CD4-positive, alpha-beta T cell treated with Interleukin-6 at 100 ng/mL for 8 hours (primary cell): ENCODE results near the gene ZNF296.

Source experiments
- DNase-seq: peaks from one replicate; pipeline ENCODE4 v3.0.0-alpha.2; 2020; ENCODE audit warnings: mixed read lengths, low spot score

ZNF296 gene

DNA sequence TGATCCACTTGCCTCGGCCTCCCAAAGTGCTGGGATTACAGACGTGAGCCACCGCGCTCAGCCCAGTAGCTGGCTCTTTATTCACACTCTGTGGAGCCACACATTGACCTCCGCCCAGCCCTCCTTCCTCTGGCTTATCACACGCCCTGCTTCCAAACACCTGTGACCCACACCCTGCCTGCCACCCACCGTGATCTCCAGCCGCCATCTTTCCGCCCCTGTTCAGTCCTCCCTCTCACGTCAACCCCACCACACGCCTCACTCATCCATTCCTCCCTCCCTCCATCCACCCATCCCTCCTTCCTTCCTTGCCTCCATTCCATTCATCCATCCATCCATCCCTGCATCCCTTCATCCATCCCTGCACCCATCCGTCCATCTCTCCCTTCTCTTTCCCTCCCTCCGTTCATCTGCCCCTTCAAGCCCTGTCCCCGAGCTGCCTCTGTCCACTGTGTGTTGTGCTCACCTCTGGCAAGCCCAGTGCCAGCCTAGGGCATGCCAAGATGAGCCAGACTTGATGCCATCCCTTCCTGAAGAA, 17.6 kb downstream of the ZNF296 start:
- no peak for DNase-seq

DNA sequence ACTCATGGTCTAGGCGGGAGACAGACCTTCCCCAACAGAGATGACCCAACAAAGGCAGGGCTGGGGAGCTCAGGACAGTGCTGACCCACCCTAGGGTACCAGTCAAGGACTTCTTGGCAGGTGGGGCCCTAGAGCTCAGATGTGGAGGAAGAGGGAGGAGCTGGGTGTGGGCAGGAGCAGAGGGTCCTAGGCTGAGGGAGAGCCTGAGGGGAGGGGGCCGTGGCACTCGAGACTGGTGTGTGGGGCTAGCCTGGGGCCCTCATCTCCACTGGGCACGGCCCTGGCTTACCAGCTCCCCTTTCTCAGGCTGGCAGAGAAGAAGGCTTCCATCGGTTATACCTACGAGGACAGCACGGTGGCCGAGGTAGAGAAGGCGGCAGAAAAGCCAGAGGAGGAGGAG, 18.8 kb downstream of the ZNF296 start:
- no peak for DNase-seq

- no peak for DNase-seq
These were observed 19.4 kb downstream of the ZNF296 start for GRCh38 chr19:45056831-45057230.

GRCh38 chr19:45051929-45052579, 24.2 kb downstream of the ZNF296 start:
- no peak for DNase-seq

- no peak for DNase-seq
These were observed 26.2 kb downstream of the ZNF296 start for GRCh38 chr19:45050036-45050435.

DNA sequence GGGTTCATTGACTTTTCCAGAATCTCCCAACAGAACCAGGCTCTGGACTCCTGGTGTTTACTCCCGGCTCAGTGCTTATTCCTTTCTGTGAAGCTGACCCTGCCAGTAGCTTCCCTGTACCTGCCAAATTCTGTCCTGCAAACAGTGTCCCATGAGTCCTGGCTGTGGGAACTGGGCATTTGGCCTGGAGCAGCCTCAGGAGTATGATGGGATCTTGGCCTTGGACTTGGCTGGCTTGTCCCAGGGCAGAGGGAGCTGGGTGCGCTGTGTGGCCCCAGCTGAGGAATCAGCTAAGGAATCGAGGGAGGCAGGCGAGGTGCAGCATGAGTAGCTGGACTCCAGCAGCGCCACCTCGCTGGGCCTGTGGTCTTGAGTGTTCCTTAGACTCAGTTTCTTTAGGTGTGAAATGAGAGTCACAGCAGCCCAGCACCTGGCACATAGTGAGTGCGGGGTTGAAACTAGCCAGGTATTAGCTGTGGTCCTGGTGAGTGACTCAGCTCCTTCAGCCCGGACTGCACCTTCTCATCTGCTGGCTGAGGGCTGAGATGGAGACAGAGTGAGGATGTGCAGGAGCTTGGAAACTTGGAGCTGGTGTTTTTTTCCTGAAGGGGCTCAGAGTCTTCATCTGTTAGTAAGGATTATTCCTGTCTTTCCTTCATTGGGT, 27.1 kb downstream of the ZNF296 start:
- no peak for DNase-seq

DNA sequence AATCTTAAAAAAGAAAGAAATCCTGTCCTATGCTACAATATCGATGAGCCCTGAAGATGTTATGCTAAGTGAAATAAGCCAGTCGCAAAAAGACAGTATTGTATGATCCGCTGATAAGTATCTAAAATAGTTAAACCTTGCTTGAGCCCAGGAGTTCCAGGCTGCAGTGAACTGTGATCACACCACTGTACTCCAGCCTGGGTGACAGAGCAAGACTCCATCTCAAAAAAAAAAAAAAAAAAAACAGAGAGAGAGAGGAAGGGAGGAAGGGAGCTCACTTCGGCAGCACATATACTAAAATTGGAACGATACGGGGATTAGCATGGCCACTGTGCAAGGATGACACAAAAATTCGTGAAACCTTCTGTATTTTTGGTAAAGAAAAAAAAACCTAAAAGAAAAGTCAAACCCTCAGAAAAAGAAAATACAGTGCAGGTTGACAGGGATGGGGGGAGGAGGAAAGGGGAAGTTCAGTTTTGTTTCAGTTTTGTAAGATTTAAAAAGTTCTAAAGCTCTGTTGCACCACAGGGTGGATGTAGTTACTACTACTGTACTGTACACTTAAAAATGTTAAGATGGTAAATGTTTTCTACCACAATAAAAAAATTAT, 29.0 kb downstream of the ZNF296 start:
- DNase-seq, result no peak

DNA sequence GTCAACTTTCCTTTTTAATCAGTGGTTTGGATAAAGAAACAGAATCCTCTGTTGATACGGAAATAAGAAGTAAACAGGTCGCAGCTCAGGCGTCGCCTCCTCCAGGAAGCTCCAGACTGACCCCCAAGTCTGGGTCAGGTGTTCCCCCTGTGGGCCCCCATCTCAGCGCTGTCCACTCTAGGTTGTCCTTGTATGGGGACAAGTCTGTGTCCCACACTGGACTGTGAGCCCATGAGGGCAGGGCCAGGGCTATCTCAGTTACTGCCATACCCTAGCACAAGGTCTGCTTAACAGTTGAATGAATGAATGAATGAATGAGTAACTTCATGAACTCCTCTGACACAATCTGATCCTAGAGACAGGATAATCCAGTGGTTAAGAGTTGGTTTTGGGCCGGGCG, 29.9 kb downstream of the ZNF296 start:
- DNase-seq, result no peak

GRCh38 chr19:45045671-45046353, 30.5 kb downstream of the ZNF296 start:
- no peak for DNase-seq

DNA sequence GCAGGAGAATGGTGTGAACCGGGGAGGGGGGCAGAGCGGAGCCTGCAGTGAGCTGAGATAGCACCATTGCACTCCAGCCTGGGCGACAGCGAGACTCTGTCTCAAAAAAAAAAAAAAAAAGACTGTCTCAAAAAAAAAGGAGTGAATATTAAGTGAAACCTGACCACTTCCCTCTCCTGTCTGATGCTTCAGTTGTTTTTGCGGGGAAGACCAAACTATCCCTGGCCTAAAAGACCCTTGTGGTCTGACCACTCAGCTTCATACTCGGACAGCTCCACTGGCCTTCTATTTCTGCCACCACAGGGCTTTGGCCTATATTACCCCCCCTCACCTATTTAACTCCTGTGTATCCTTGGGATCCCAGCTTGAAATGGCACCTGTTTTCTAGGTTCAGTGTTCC, 35.2 kb downstream of the ZNF296 start:
- no peak for DNase-seq

GRCh38 chr19:45040059-45040771, 36.1 kb downstream of the ZNF296 start:
- DNase-seq, result no peak

- DNase-seq, result peak; percentile 81
These were observed 37.1 kb downstream of the ZNF296 start, which contains the start of gene CLASRP for GRCh38 chr19:45038931-45039893. CLASRP (plus strand) TSS chr19:45039045; CDS start chr19:45040213, 1,168 bp downstream.

DNA sequence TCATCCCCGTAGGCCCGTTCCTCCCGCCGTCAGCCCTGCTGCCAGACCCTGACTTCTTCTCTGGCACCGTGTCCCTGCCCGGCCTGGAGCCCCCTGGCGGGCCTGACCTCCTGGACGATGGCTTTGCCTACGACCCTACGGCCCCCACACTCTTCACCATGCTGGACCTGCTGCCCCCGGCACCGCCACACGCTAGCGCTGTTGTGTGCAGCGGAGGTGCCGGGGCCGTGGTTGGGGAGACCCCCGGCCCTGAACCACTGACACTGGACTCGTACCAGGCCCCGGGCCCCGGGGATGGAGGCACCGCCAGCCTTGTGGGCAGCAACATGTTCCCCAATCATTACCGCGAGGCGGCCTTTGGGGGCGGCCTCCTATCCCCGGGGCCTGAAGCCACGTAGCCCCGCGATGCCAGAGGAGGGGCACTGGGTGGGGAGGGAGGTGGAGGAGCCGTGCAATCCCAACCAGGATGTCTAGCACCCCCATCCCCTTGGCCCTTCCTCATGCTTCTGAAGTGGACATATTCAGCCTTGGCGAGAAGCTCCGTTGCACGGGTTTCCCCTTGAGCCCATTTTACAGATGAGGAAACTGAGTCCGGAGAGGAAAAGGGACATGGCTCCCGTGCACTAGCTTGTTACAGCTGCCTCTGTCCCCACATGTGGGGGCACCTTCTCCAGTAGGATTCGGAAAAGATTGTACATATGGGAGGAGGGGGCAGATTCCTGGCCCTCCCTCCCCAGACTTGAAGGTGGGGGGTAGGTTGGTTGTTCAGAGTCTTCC, 38.7 kb downstream of the ZNF296 start:
- no peak for DNase-seq

DNA sequence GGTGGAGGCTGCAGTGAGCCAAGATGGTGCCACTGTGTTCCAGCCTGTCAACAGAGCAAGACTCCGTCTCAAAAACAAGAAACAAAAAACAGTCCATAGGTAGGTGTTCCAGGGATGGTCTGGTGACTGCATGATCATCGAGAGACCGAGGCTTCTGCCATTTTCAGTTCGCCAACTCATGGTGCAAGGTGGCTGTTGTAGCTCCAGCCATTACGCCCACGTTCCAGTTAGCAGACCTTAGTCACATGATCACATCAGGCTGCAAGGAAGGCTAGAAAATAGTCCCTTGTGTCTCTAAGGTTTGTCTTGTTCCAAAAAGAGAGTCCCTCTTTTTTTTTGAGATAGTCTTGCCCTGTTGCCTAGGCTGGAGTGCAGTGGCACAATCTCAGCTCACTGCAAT, 40.5 kb downstream of the ZNF296 start:
- DNase-seq, result no peak

DNA sequence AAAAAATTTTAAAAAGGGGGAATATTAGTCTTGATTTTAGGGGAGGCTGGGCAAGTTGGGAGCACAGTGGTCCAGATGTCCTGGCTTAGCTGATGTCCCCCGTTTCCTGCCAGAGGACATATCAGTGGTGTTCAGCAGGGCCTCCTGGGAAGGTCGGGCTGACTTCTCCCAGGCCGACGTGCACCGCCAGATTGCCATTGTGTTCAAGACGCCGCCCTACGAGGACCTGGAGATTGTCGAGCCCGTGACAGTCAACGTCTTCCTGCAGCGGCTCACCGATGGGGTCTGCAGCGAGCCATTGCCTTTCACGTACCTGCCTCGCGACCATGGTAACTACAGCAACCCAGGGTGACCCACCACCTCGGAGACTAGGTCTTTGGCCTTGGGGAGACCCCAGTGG, 43.9 kb downstream of the ZNF296 start:
- no peak for DNase-seq

- DNase-seq, result no peak
These were observed 45.5 kb downstream of the ZNF296 start for GRCh38 chr19:45030825-45031224.

GRCh38 chr19:45027371-45027770, 48.9 kb downstream of the ZNF296 start:
- no peak for DNase-seq

DNA sequence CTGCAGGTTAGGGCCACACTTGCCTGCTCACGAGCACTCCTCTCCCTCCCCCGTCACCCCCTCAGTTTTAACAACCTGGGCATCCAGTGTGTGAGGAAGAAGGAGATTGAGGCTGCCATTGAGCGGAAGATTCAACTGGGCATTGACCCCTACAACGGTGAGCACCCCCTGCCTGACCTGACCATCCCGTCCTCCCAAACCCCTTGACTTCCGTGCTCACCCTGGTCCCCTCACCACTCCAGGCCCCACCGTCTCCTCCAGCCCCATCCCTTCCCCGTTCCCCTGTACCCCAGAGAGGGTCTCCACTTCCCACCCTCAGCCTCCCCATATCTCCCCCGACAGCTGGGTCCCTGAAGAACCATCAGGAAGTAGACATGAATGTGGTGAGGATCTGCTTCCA, 51.0 kb downstream of the ZNF296 start:
- no peak for DNase-seq

DNA sequence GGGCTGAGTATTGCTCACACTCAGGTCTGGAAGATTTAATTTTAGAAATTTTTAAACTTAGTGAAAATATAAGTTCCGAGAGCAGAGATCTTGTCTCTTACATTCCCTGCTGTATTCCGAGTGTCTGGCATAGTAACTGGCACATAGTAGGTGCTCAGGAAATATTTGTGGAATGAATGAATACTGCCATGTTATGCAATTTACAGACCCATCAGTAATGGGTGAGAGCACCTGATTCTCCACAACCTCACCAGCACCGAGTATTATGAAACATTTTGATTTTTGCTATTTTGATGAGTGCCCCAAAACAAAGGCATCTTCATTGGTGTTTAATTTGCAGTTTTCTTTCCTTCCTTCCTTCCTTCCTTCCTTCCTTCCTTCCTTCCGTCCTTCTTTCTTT, 53.2 kb downstream of the ZNF296 start:
- DNase-seq, result no peak

DNA sequence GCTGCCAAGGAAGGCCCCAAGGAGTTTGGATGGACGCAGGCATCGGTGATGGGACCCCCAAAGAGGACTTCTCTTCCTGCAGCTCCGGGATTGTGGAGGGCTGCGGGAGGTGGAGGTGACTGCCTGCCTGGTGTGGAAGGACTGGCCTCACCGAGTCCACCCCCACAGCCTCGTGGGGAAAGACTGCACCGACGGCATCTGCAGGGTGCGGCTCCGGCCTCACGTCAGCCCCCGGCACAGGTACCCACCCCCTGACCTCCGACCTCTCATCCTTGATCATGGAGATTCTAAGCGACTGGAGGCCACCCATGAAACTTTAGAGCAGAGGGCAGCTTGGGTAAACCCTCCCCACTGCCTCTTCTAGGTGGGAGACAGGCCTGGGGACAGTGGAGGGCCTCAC, 54.3 kb downstream of the ZNF296 start:
- no peak for DNase-seq
